Smooth muscle cell of the coronary artery (primary cell): ENCODE data around the gene CCDC60. TPM values are rescaled to one million over a fixed set of nuclear protein-coding genes. Genes with fewer than 3 reads are reported as not detected.

Experiments
- total RNA-seq: library from RNA; depleted of rRNA; stranded (reverse); fragments of >200 nt; gene quantifications from 2 replicates; pipeline ENCODE4 v1.2.3, GENCODE V29; 2014; ENCODE audit warnings: low replicate concordance

CCDC60 gene, protein sequence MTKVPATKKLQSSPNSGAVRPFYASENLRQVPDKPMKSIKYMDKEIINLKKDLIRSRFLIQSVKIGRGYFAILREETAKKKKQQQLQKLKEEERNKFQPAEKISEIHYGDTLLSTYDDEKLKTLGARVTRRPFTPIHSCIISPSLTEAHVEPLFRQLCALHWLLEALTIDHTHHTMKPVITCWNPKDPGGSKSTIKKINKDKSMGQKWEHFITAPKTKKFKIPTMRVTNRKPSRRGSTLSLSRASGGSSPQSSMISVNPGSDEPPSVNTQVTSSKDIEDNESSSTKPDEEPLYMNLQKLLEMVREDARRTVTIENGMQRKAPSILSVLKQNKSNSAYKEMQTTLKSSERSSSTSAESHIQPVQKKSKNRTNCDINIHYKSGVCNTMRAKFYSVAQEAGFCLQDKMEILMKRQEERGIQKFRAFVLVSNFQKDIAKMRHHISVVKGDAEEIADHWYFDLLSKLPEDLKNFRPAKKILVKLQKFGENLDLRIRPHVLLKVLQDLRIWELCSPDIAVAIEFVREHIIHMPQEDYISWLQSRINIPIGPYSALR
- not detected in 2 replicates for total RNA-seq

DNA sequence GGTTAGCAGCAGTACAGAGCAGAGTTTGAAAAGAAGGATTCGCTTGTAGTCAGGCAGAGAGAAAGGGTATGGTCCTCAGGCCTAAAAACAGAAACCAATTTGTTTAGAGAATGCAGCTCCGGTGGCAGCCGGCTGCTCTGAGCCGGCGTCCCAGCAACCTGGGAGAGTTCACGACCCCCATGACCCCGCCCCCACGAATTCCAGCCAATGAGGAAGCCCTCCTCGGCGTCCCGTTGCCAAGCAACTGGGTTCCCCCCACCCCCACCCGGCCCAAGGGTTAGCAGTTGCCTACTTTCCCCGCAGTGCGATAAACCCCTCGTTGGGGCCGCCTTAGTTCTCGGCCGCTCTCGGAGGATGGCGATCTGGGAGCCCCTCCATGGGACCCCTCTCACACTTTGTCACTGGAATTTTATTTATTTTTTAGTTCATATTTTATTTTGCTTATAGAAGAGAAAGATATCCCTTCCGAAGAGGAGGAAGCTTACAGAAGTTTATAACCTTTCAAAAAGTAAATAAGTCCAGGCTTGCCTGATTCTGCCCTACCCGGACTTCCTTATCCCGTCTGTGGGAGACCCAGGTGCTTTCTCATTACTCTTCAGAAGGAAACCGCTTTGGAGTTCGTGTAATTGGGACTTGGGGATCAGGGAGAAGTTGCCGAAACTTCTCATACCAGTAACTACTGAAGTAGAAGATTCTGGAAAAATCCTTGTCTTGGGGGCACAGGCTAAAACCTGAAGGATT, at the start of gene CCDC60:
CCDC60 (plus strand) TSS at position 300 of the 741 bp plus-strand sequence. CDS start 448 bp downstream, outside the sequence.

Other genes with a start within 250 kb of the CCDC60 start
- gene HSPB8, start 155.8 kb upstream of the CCDC60 start, total RNA-seq, result 10.6 and 13.5 TPM in 2 replicates